GM12878 (cell line): Measurements from ENCODE around the gene FAM120AOS. TPM values are rescaled to one million over a fixed set of nuclear protein-coding genes. Genes with fewer than 3 reads are reported as not detected.

Source experiments
- CHD1 ChIP-seq: IDR thresholded peaks from 2 replicates; pipeline ENCODE4 v1.6.1; 2012; ENCODE audit warnings: low read depth, low read length, improper control_type of control experiment
- GATAD2B ChIP-seq: fragments of 450-650 bp; conservative IDR thresholded peaks from 2 replicates; pipeline ENCODE4 v1.6.1; 2017; ENCODE audit warnings: low read depth, mild to moderate bottlenecking, moderate library complexity
- IRF4 ChIP-seq: IDR thresholded peaks from 2 replicates; pipeline ENCODE4 v1.6.1; 2011; ENCODE audit warnings: low read depth, low read length
- LARP7 ChIP-seq: fragments of 450-650 bp; IDR thresholded peaks from 2 replicates; pipeline ENCODE4 v1.6.1; 2017; ENCODE audit warnings: mild to moderate bottlenecking
- NR2C2 ChIP-seq: IDR thresholded peaks from 2 replicates; pipeline ENCODE4 v1.6.1; 2011; ENCODE audit warnings: borderline replicate concordance, low read depth; ENCODE audit not compliant: control insufficient read depth, insufficient read length
- SP1 ChIP-seq: IDR thresholded peaks from one replicate; pipeline ENCODE4 v1.6.1; 2011; ENCODE audit warnings: low read depth, low read length
- TBL1XR1 ChIP-seq: IDR thresholded peaks from 2 replicates; pipeline ENCODE4 v1.6.1; 2012; ENCODE audit warnings: low read depth, low read length, improper control_type of control experiment
- polyA plus RNA-seq, 11 experiments: library from polyadenylated mRNA; depleted of rRNA in 4 of 11; unstranded in 6 of 11; stranded (reverse) in 5 of 11; fragments of >200 nt; fragmentation: Nextera tagmentation in 4 of 11; fragmentation: Illumina TruSeq in 1 of 11; extraction: Ambion mirVana in 4 of 11; extraction: Trizol in 1 of 11; gene quantifications; 1 replicate in 1 of 11; 2 replicates in 10 of 11; pipeline versions ENCODE4 v1.2.1 to v1.2.3, GENCODE V29; 2011 to 2016; ENCODE audit warnings: inconsistent platforms in 2 of 11, missing spikeins in 2 of 11, low read depth in 1 of 11
- total RNA-seq, 4 experiments: library from RNA; depleted of rRNA in 3 of 4; stranded (reverse); fragments of >200 nt in 3 of 4; fragmentation: Illumina TruSeq in 1 of 4; extraction: Trizol in 1 of 4; gene quantifications; 2 replicates each; pipeline versions ENCODE4 v1.2.1 to v1.2.3, GENCODE V29; 2013 to 2021
- TF ChIP-seq, protein P1 (sequence below): fragments of 150-350 bp; IDR thresholded peaks from 2 replicates; pipeline ENCODE4 v1.6.1; 2016; ENCODE audit warnings: low read depth, low read length
- TF ChIP-seq, protein P2 (sequence below): IDR thresholded peaks from 2 replicates; pipeline ENCODE4 v1.6.1; 2011; ENCODE audit warnings: low read depth, mild to moderate bottlenecking, low read length, moderate library complexity, borderline replicate concordance; ENCODE audit errors: extremely low read depth
- TF ChIP-seq, protein P3 (sequence below): fragments of 450-650 bp; IDR thresholded peaks from 2 replicates; pipeline ENCODE4 v1.6.1; 2017; ENCODE audit warnings: mild to moderate bottlenecking, moderate library complexity
- TF ChIP-seq, protein P4 (sequence below): fragments of 450-650 bp; IDR thresholded peaks from 2 replicates; pipeline ENCODE4 v1.6.1; 2018; ENCODE audit warnings: borderline replicate concordance, mild to moderate bottlenecking; ENCODE audit not compliant: partially characterized antibody
- TF ChIP-seq, protein P5 (sequence below): IDR thresholded peaks from 2 replicates; pipeline ENCODE4 v1.6.1; 2012; ENCODE audit warnings: low read depth, low read length, improper control_type of control experiment
- TF ChIP-seq, protein P6 (sequence below): fragments of 150-350 bp; IDR thresholded peaks from 2 replicates; pipeline ENCODE4 v1.6.1; 2014; ENCODE audit warnings: mild to moderate bottlenecking, low read depth, low read length

The FAM120AOS gene
- total and polyA plus RNA-seq, 10 of the 15 experiments (the other 5 are each of a cell fraction or from before 2014, with no cell fraction given), result 15.9 to 55.1 (median 34.6) TPM

DNA sequence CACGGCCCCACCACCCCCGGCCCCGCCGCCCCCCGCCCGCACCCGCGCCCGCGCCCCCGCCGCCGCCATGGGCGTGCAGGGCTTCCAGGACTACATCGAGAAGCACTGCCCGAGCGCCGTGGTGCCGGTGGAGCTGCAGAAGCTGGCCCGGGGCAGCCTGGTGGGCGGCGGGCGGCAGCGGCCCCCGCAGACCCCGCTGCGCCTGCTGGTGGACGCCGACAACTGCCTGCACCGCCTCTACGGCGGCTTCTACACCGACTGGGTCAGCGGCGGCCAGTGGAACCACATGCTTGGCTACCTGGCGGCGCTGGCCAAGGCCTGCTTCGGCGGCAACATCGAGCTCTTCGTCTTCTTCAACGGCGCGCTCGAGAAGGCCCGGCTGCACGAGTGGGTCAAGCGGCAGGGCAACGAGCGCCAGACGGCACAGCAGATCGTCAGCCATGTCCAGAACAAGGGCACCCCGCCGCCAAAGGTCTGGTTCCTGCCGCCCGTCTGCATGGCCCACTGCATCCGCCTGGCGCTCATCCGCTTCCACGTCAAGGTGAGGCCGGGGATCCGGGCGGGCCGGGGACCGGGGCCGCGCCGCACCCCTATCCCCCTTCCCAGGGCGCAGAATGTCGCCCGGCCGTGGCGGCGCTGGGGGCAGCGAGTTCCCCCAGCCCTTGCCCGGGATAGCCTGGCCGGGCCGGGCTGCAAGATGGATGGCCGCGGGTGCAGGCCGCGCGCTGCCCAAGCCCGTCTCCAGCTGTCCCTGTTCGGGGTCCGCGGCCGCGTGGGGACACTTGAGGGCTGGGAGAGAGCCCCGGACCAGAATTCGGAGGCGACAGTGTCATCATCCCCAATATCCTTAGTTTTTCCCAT, 1.3 kb downstream of the FAM120AOS start (continued):
- TF ChIP-seq IRF4 (no peak), CHD1 (peak; percentile 52; the same call in 1 of the 2 replicates), NR2C2 (no peak), SP1 (no peak), GATAD2B (peak; percentile 49; the same call in 1 of the 2 replicates), TBL1XR1 (no peak), LARP7 (peak; percentile 73)
- TF ChIP-seq, protein P1, sequence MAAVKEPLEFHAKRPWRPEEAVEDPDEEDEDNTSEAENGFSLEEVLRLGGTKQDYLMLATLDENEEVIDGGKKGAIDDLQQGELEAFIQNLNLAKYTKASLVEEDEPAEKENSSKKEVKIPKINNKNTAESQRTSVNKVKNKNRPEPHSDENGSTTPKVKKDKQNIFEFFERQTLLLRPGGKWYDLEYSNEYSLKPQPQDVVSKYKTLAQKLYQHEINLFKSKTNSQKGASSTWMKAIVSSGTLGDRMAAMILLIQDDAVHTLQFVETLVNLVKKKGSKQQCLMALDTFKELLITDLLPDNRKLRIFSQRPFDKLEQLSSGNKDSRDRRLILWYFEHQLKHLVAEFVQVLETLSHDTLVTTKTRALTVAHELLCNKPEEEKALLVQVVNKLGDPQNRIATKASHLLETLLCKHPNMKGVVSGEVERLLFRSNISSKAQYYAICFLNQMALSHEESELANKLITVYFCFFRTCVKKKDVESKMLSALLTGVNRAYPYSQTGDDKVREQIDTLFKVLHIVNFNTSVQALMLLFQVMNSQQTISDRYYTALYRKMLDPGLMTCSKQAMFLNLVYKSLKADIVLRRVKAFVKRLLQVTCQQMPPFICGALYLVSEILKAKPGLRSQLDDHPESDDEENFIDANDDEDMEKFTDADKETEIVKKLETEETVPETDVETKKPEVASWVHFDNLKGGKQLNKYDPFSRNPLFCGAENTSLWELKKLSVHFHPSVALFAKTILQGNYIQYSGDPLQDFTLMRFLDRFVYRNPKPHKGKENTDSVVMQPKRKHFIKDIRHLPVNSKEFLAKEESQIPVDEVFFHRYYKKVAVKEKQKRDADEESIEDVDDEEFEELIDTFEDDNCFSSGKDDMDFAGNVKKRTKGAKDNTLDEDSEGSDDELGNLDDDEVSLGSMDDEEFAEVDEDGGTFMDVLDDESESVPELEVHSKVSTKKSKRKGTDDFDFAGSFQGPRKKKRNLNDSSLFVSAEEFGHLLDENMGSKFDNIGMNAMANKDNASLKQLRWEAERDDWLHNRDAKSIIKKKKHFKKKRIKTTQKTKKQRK, result no peak
- TF ChIP-seq, protein P2, sequence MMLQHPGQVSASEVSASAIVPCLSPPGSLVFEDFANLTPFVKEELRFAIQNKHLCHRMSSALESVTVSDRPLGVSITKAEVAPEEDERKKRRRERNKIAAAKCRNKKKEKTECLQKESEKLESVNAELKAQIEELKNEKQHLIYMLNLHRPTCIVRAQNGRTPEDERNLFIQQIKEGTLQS, result no peak
- TF ChIP-seq, protein P3, sequence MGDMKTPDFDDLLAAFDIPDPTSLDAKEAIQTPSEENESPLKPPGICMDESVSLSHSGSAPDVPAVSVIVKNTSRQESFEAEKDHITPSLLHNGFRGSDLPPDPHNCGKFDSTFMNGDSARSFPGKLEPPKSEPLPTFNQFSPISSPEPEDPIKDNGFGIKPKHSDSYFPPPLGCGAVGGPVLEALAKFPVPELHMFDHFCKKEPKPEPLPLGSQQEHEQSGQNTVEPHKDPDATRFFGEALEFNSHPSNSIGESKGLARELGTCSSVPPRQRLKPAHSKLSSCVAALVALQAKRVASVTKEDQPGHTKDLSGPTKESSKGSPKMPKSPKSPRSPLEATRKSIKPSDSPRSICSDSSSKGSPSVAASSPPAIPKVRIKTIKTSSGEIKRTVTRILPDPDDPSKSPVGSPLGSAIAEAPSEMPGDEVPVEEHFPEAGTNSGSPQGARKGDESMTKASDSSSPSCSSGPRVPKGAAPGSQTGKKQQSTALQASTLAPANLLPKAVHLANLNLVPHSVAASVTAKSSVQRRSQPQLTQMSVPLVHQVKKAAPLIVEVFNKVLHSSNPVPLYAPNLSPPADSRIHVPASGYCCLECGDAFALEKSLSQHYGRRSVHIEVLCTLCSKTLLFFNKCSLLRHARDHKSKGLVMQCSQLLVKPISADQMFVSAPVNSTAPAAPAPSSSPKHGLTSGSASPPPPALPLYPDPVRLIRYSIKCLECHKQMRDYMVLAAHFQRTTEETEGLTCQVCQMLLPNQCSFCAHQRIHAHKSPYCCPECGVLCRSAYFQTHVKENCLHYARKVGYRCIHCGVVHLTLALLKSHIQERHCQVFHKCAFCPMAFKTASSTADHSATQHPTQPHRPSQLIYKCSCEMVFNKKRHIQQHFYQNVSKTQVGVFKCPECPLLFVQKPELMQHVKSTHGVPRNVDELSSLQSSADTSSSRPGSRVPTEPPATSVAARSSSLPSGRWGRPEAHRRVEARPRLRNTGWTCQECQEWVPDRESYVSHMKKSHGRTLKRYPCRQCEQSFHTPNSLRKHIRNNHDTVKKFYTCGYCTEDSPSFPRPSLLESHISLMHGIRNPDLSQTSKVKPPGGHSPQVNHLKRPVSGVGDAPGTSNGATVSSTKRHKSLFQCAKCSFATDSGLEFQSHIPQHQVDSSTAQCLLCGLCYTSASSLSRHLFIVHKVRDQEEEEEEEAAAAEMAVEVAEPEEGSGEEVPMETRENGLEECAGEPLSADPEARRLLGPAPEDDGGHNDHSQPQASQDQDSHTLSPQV, result no peak
- TF ChIP-seq, protein P4, sequence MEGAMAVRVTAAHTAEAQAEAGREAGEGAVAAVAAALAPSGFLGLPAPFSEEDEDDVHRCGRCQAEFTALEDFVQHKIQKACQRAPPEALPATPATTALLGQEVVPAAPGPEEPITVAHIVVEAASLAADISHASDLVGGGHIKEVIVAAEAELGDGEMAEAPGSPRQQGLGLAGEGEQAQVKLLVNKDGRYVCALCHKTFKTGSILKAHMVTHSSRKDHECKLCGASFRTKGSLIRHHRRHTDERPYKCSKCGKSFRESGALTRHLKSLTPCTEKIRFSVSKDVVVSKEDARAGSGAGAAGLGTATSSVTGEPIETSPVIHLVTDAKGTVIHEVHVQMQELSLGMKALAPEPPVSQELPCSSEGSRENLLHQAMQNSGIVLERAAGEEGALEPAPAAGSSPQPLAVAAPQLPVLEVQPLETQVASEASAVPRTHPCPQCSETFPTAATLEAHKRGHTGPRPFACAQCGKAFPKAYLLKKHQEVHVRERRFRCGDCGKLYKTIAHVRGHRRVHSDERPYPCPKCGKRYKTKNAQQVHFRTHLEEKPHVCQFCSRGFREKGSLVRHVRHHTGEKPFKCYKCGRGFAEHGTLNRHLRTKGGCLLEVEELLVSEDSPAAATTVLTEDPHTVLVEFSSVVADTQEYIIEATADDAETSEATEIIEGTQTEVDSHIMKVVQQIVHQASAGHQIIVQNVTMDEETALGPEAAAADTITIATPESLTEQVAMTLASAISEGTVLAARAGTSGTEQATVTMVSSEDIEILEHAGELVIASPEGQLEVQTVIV, result no peak
- TF ChIP-seq, protein P5, sequence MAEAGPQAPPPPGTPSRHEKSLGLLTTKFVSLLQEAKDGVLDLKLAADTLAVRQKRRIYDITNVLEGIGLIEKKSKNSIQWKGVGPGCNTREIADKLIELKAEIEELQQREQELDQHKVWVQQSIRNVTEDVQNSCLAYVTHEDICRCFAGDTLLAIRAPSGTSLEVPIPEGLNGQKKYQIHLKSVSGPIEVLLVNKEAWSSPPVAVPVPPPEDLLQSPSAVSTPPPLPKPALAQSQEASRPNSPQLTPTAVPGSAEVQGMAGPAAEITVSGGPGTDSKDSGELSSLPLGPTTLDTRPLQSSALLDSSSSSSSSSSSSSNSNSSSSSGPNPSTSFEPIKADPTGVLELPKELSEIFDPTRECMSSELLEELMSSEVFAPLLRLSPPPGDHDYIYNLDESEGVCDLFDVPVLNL, result no peak
- TF ChIP-seq, protein P6, sequence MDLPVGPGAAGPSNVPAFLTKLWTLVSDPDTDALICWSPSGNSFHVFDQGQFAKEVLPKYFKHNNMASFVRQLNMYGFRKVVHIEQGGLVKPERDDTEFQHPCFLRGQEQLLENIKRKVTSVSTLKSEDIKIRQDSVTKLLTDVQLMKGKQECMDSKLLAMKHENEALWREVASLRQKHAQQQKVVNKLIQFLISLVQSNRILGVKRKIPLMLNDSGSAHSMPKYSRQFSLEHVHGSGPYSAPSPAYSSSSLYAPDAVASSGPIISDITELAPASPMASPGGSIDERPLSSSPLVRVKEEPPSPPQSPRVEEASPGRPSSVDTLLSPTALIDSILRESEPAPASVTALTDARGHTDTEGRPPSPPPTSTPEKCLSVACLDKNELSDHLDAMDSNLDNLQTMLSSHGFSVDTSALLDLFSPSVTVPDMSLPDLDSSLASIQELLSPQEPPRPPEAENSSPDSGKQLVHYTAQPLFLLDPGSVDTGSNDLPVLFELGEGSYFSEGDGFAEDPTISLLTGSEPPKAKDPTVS, result no peak
